T-helper 17 cell (primary cell): ENCODE measurements around the gene ANO10. TPM values are rescaled to one million over a fixed set of nuclear protein-coding genes. Genes with fewer than 3 reads are reported as not detected.
A peak's percentile ranks its signal among the peaks of the same experiment; 100 is the strongest.
"Not testable (repeated sequence)": the region's sequence is repeated elsewhere in the genome, so short reads cannot be mapped to it uniquely, and the experiment has no call there.

Experiments
- ATAC-seq: fragments of 150-1000 bp; cut with Tn5 transposase; 2 replicates; pipeline ENCODE4 v1.10.0; 2021; ENCODE audit warnings: mild to moderate bottlenecking, moderate library complexity
- DNase-seq, 3 donors: peaks; one replicate each; pipeline versions ENCODE4 v3.0.0 to v3.0.0-alpha.2; 2020 to 2021
- H3K9me3 ChIP-seq: one replicate; pipeline ENCODE4 v1.7.0; 2013; ENCODE audit warnings: low read length, mild to moderate bottlenecking; ENCODE audit not compliant: control insufficient read depth, poor library complexity, severe bottlenecking
- H3K27ac Mint-ChIP-seq: one replicate; pipeline ENCODE4 v1.8.0; 2022; ENCODE audit warnings: mild to moderate bottlenecking, moderate library complexity, mixed read lengths
- H3K27me3 Mint-ChIP-seq: one replicate; pipeline ENCODE4 v1.8.0; 2022; ENCODE audit warnings: mixed read lengths
- H3K36me3 Mint-ChIP-seq: one replicate; pipeline ENCODE4 v1.8.0; 2022; ENCODE audit warnings: low read depth, mixed read lengths
- H3K4me1 Mint-ChIP-seq: one replicate; pipeline ENCODE4 v1.8.0; 2022; ENCODE audit warnings: mild to moderate bottlenecking, mixed read lengths
- H3K4me3 Mint-ChIP-seq: one replicate; pipeline ENCODE4 v1.8.0; 2022; ENCODE audit warnings: mild to moderate bottlenecking, moderate library complexity, mixed read lengths
- total RNA-seq, 4 donors: library from RNA in 2 of 4; stranded (reverse) in 2 of 4; gene quantifications; one replicate each; pipeline ENCODE4 v1.2.3 and lab custom pipeline; 2022 to 2026

The ANO10 gene
- total RNA-seq, 2 donors from 2014 or later: 8.5 to 11.1 TPM

DNA sequence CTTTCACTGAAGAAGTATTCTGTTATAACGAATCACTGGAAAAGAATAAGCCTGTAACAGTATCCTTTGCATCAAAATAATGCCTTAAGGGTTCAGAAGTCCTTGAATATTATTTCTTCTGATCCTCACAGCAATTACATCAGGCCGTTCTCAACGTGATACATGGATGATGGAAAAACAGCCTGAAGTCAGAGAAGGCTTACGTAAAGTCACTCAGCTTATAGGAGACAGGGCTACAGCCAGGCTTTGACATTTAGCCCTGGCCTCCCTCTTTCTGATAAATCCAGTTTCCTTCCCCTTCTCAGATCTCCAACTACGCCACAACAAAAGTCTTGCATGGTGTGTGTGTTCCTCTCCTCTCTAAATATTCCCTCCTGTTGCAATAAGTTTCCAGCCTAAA, 131.9 kb downstream of the ANO10 start:
- Mint-ChIP-seq H3K4me3 (no peak overlapping the region), H3K36me3 (no peaks in the 10 kb centered on the region), H3K4me1 (peaks cover 12% of the 10 kb centered on the region), H3K27ac (peak overlapping the region; percentile 14), H3K27me3 (no peaks in the 10 kb centered on the region)
- no peaks in the 10 kb centered on the region for H3K9me3 ChIP-seq
- ATAC-seq (no peak), DNase-seq (no peak)

GRCh38 chr3:43485931-43486330, 135.9 kb downstream of the ANO10 start:
- H3K9me3 ChIP-seq: no peaks in the 10 kb centered on the region
- no peak for DNase-seq
- no peak overlapping the region for H3K4me3 Mint-ChIP-seq
- peaks cover 3% of the 10 kb centered on the region for H3K4me1 Mint-ChIP-seq
- no peak overlapping the region for H3K27ac Mint-ChIP-seq
- no peaks in the 10 kb centered on the region for H3K36me3 Mint-ChIP-seq
- no peak for ATAC-seq
- no peaks in the 10 kb centered on the region for H3K27me3 Mint-ChIP-seq

DNA sequence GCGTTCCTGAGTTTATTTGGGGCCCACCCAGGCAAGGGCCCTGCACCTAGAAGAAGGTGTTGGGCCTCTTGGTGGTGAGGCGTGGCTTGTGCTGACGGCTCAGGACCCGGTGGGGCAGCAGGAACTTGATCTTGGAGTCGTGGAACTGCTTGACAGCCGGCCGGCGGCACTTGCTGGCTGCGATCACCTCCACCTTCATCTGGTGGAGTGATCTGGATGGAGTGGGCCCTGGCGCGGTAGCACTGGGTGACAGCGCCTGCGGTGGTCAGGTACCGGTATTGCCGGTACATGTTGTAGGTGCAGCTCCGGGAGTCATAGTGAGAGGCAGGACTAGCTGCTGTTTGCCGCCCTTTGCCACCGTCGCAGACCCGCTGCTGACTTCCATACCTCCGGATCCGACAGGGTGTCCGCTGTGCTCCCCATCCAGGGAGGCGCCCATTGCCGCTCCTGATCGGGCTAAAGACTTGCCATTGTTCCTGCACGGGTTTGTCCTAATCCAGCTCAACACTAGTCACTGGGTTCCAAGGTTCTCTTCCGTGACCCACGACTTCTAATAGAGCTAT, 136.8 kb downstream of the ANO10 start:
- DNase-seq (no peak), ATAC-seq (no peak)
- H3K4me1 Mint-ChIP-seq: peaks cover 1% of the 10 kb centered on the region
- no peak overlapping the region for H3K4me3 Mint-ChIP-seq
- H3K27me3 Mint-ChIP-seq: no peaks in the 10 kb centered on the region
- no peak overlapping the region for H3K27ac Mint-ChIP-seq
- H3K36me3 Mint-ChIP-seq: peaks cover 1% of the 10 kb centered on the region
- no peaks in the 10 kb centered on the region for H3K9me3 ChIP-seq

DNA sequence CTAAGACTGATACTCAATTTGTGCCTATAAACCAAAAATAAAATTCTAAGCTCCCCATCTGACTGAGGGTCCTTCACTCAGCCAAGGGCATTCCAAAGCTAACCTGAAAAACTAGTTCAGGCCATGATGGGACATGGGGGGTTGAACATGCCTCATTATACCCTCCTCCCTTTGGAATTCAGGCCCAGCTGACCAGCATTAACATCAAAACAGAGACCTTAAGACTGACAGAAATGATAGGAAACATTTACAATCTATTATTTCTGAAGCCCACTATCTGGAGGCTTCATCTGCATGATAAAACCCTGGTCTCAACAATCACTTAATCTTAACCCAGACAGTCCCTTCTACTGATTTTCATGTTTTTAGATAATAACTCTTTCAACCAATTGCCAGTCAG, 140.4 kb downstream of the ANO10 start:
- H3K4me1 Mint-ChIP-seq: peaks cover 21% of the 10 kb centered on the region
- H3K27ac Mint-ChIP-seq: no peak overlapping the region
- ATAC-seq (no peak), DNase-seq (no peak)
- H3K27me3 Mint-ChIP-seq: no peaks in the 10 kb centered on the region
- no peaks in the 10 kb centered on the region for H3K9me3 ChIP-seq
- H3K4me3 Mint-ChIP-seq: no peak overlapping the region
- H3K36me3 Mint-ChIP-seq: peaks cover 5% of the 10 kb centered on the region

GRCh38 chr3:43478839-43479238, 143.0 kb downstream of the ANO10 start:
- Mint-ChIP-seq H3K27ac (peak overlapping the region; percentile 91), H3K4me1 (peaks cover 21% of the 10 kb centered on the region)
- ATAC-seq, H3K4me3 Mint-ChIP-seq, H3K27me3 Mint-ChIP-seq, DNase-seq, H3K36me3 Mint-ChIP-seq, H3K9me3 ChIP-seq: not testable (repeated sequence)

- H3K36me3 Mint-ChIP-seq: peaks cover 9% of the 10 kb centered on the region
- ATAC-seq (peak; percentile 8), DNase-seq (no peak)
- H3K9me3 ChIP-seq: no peaks in the 10 kb centered on the region
- H3K27ac Mint-ChIP-seq: peak overlapping the region; percentile 91
- peak overlapping the region; percentile 1 for H3K4me3 Mint-ChIP-seq
- H3K27me3 Mint-ChIP-seq: no peaks in the 10 kb centered on the region
- H3K4me1 Mint-ChIP-seq: peaks cover 22% of the 10 kb centered on the region
These were observed 143.6 kb downstream of the ANO10 start for GRCh38 chr3:43478118-43478785.

GRCh38 chr3:43477600-43477999, 144.2 kb downstream of the ANO10 start:
- Mint-ChIP-seq H3K4me1 (peaks cover 24% of the 10 kb centered on the region), H3K36me3 (peaks cover 10% of the 10 kb centered on the region), H3K27ac (peak overlapping the region; percentile 91), H3K27me3 (no peaks in the 10 kb centered on the region), H3K4me3 (peak overlapping the region; percentile 1)
- DNase-seq (peak in 2 of 3 donors; percentile 21 to 38), ATAC-seq (peak; percentile 99)
- no peaks in the 10 kb centered on the region for H3K9me3 ChIP-seq

- Mint-ChIP-seq H3K27ac (no peak overlapping the region), H3K27me3 (no peaks in the 10 kb centered on the region), H3K4me1 (peaks cover 22% of the 10 kb centered on the region), H3K4me3 (no peak overlapping the region), H3K36me3 (peaks cover 5% of the 10 kb centered on the region)
- no peak for DNase-seq
- no peaks in the 10 kb centered on the region for H3K9me3 ChIP-seq
- ATAC-seq: no peak
These were observed 148.1 kb downstream of the ANO10 start for GRCh38 chr3:43473737-43474136.

- H3K27ac Mint-ChIP-seq: no peak overlapping the region
- H3K9me3 ChIP-seq: no peaks in the 10 kb centered on the region
- ATAC-seq: no peak
- H3K4me1 Mint-ChIP-seq: peaks cover 18% of the 10 kb centered on the region
- no peaks in the 10 kb centered on the region for H3K27me3 Mint-ChIP-seq
- DNase-seq: no peak
- no peak overlapping the region for H3K4me3 Mint-ChIP-seq
- H3K36me3 Mint-ChIP-seq: peaks cover 5% of the 10 kb centered on the region
These were observed 148.6 kb downstream of the ANO10 start for GRCh38 chr3:43473244-43473643.

- no peak overlapping the region for H3K27ac Mint-ChIP-seq
- no peaks in the 10 kb centered on the region for H3K27me3 Mint-ChIP-seq
- no peak overlapping the region for H3K4me3 Mint-ChIP-seq
- H3K4me1 Mint-ChIP-seq: peaks cover 7% of the 10 kb centered on the region
- no peaks in the 10 kb centered on the region for H3K9me3 ChIP-seq
- H3K36me3 Mint-ChIP-seq: peaks cover under 1% of the 10 kb centered on the region
- no peak for ATAC-seq
- DNase-seq: no peak
These were observed 153.7 kb downstream of the ANO10 start for GRCh38 chr3:43468133-43468532.

GRCh38 chr3:43465109-43465508, 156.7 kb downstream of the ANO10 start:
- Mint-ChIP-seq H3K27me3 (no peaks in the 10 kb centered on the region), H3K36me3 (peaks cover 2% of the 10 kb centered on the region), H3K4me1 (peaks cover 5% of the 10 kb centered on the region), H3K27ac (no peak overlapping the region), H3K4me3 (no peak overlapping the region)
- no peak for DNase-seq
- no peaks in the 10 kb centered on the region for H3K9me3 ChIP-seq
- no peak for ATAC-seq

- H3K4me3 Mint-ChIP-seq, H3K27ac Mint-ChIP-seq, H3K36me3 Mint-ChIP-seq, H3K27me3 Mint-ChIP-seq, DNase-seq, H3K4me1 Mint-ChIP-seq, ATAC-seq, H3K9me3 ChIP-seq: not testable (repeated sequence)
These were observed 159.2 kb downstream of the ANO10 start for GRCh38 chr3:43462566-43462965.

DNA sequence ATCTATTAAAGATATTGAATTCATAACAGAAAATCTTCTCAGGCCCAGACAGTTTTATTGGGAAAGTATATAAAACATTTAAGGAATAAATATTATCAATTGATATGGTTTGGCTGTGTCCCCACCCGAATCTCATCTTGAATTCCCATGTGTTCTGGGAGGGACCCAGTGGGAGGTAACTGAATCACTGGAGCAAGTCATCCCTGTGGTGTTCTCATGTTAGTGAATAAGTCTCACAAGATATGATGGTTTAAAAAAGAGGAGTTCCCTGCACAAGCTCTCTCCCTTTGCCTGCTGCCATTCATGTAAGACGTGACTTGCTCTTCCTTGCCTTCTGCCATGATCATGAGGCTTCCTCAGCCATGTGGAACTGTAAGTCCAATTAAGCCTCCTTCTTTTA, 160.5 kb downstream of the ANO10 start:
- no peaks in the 10 kb centered on the region for H3K9me3 ChIP-seq
- Mint-ChIP-seq H3K4me1 (peaks cover 4% of the 10 kb centered on the region), H3K27ac (no peak overlapping the region), H3K36me3 (peaks cover 2% of the 10 kb centered on the region), H3K27me3 (no peaks in the 10 kb centered on the region), H3K4me3 (no peak overlapping the region)
- ATAC-seq (no peak), DNase-seq (no peak)

- not testable (repeated sequence) for H3K4me3 Mint-ChIP-seq, H3K27me3 Mint-ChIP-seq, H3K27ac Mint-ChIP-seq, ATAC-seq, H3K4me1 Mint-ChIP-seq, H3K36me3 Mint-ChIP-seq, H3K9me3 ChIP-seq, DNase-seq
These were observed 164.8 kb downstream of the ANO10 start for GRCh38 chr3:43457038-43457437.
